ENCODE measurements around the gene SLC4A1. TPM values are rescaled to one million over a fixed set of nuclear protein-coding genes. Genes with fewer than 3 reads are reported as not detected.

SLC4A1 gene
- total RNA-seq, 3 donors from 2014 or later, result 0.33 TPM; not detected in 2

- Histone ChIP-seq H3K36me3 (no peaks in the 10 kb centered on the region), H3K4me3 (peak overlapping the region; percentile 72 to 79 (median 73)), H3K27me3 (no peaks in the 10 kb centered on the region), H3K27ac (peak overlapping the region; percentile 97 to 98), H3K9me3 (no peaks in the 10 kb centered on the region), H3K4me1 (peaks cover 0 to 21% of the 10 kb centered on the region in 2 donors)
- intact Hi-C loops (cut with DNase I; ENCODE audit: low total_unique reads), result loop anchor here (5.0 kb wide), 1 partner anchor 1997 kb away; no protein-coding TSS in a partner anchor
- peak in 1 of 3 donors; percentile 13 for TF ChIP-seq POLR2AphosphoS5 (IDR thresholded peaks at IDR 0.05)
- peak in 2 of 3 donors; percentile 12 to 75 for TF ChIP-seq CTCF (IDR thresholded peaks at IDR 0.05)
- TF ChIP-seq POLR2A (IDR thresholded peaks at IDR 0.05), result no peak
- peak; percentile 49 to 65 for DNase-seq (ENCODE audit: low spot score in 2 of 2)
Observed at GRCh38 chr17:44219108-44219615, 48.8 kb downstream of the SLC4A1 start.

- peak; percentile 80 to 84 for DNase-seq (ENCODE audit: low spot score in 2 of 2)
- Histone ChIP-seq H3K9me3 (no peaks in the 10 kb centered on the region), H3K36me3 (no peaks in the 10 kb centered on the region), H3K27ac (peak overlapping the region; percentile 97 to 98), H3K4me3 (peak overlapping the region; percentile 72 to 79 (median 73)), H3K27me3 (no peaks in the 10 kb centered on the region), H3K4me1 (peaks cover 0 to 21% of the 10 kb centered on the region in 2 donors)
- intact Hi-C loops (cut with DNase I; ENCODE audit: low total_unique reads), result loop anchor here (5.0 kb wide), 1 partner anchor 1996 kb away; no protein-coding TSS in a partner anchor
- TF ChIP-seq POLR2AphosphoS5 (IDR thresholded peaks at IDR 0.05), result peak in 2 of 3 donors; percentile 23 to 47
- TF ChIP-seq CTCF (IDR thresholded peaks at IDR 0.05), result peak; percentile 12 to 43 (median 34)
- TF ChIP-seq POLR2A (IDR thresholded peaks at IDR 0.05), result no peak
Observed at GRCh38 chr17:44218344-44219107, 49.4 kb downstream of the SLC4A1 start.

- TF ChIP-seq POLR2A (IDR thresholded peaks at IDR 0.05) (no peak), CTCF (IDR thresholded peaks at IDR 0.05) (no peak), POLR2AphosphoS5 (IDR thresholded peaks at IDR 0.05) (no peak)
- Histone ChIP-seq H3K4me1 (peaks cover 0 to 18% of the 10 kb centered on the region in 2 donors), H3K27me3 (no peaks in the 10 kb centered on the region), H3K4me3 (peak overlapping the region; percentile 72 to 79 (median 73)), H3K27ac (peak overlapping the region; percentile 97 to 98), H3K9me3 (no peaks in the 10 kb centered on the region), H3K36me3 (no peaks in the 10 kb centered on the region)
- no peak for DNase-seq (ENCODE audit: low spot score in 2 of 2)
- intact Hi-C loops (cut with DNase I; ENCODE audit: low total_unique reads), result loop anchor here (5.0 kb wide), 1 partner anchor 1996 kb away; no protein-coding TSS in a partner anchor
Observed at GRCh38 chr17:44217738-44218343, 50.1 kb downstream of the SLC4A1 start.

DNA sequence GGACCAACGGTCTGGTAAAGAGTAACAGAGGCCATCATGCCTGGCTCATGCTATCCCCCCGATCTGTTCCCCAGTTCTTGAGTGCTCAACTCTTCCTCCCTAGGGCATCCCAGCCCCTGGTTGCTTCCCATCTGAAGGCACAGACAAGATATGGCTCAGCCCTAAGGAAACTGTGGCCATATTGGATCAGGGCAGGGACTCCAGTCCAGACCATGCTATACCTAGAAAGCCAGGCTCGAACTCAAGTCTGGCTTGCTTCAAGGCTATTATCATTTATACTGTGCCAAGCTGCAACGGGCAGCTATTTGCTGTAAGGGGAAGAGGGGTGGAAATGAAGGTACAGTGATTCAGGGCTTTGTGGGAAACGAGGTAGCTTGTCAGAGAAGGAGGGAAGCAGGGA, 51.2 kb downstream of the SLC4A1 start:
- no peaks in the 10 kb centered on the region for H3K9me3 ChIP-seq
- TF ChIP-seq CTCF (IDR thresholded peaks at IDR 0.05) (no peak), POLR2AphosphoS5 (IDR thresholded peaks at IDR 0.05) (no peak), POLR2A (IDR thresholded peaks at IDR 0.05) (no peak)
- intact Hi-C loops (cut with DNase I; ENCODE audit: low total_unique reads), result loop anchor here (5.0 kb wide), 1 partner anchor 1994 kb away; no protein-coding TSS in a partner anchor
- H3K27me3 ChIP-seq, result no peaks in the 10 kb centered on the region
- H3K4me3 ChIP-seq, result no peak overlapping the region
- no peaks in the 10 kb centered on the region for H3K36me3 ChIP-seq
- DNase-seq (ENCODE audit: low spot score in 2 of 2), result no peak
- H3K27ac ChIP-seq, result no peak overlapping the region
- H3K4me1 ChIP-seq, result peaks cover 0 to 14% of the 10 kb centered on the region in 2 donors

All from breast epithelium (tissue), 4 donors.